Esophagus muscularis mucosa (tissue), 4 donors: Measurements from ENCODE around the gene KCNJ6. TPM values are rescaled to one million over a fixed set of nuclear protein-coding genes. Genes with fewer than 3 reads are reported as not detected.
A peak's percentile ranks its signal among the peaks of the same experiment; 100 is the strongest.

Source experiments
- DNase-seq: peaks from one replicate; pipeline ENCODE4 v3.0.0-alpha.2; 2017; ENCODE audit errors: extremely low spot score
- H3K27ac ChIP-seq, 4 donors: fragments of 200-600 bp; sonication (generic); replicated peaks in 1 of 4; 1 replicate in 3 of 4; 2 replicates in 1 of 4; pipeline ENCODE4 v1.5.1; 2016 to 2019; ENCODE audit warnings: mild to moderate bottlenecking in 1 of 4
- H3K27me3 ChIP-seq, 4 donors: fragments of 200-600 bp; sonication (generic); one replicate each; pipeline versions ENCODE4 v1.5.1 to v1.6.0; 2016 to 2019
- H3K36me3 ChIP-seq, 4 donors: fragments of 200-600 bp; sonication (generic); one replicate each; pipeline ENCODE4 v1.5.1; 2016 to 2019
- H3K4me1 ChIP-seq, 4 donors: fragments of 200-600 bp; sonication (generic); one replicate each; pipeline ENCODE4 v1.5.1; 2016 to 2019
- H3K4me3 ChIP-seq, 4 donors: fragments of 200-600 bp; sonication (generic); 1 replicate in 2 of 4; 2 replicates in 2 of 4; pipeline ENCODE4 v1.5.1; 2016 to 2019; ENCODE audit warnings: mild to moderate bottlenecking in 4 of 4, moderate library complexity in 1 of 4
- H3K9me3 ChIP-seq, 4 donors: fragments of 200-600 bp; sonication (generic); 1 replicate in 3 of 4; 2 replicates in 1 of 4; pipeline ENCODE4 v1.5.1; 2016 to 2019
- EP300 ChIP-seq: sonication (generic); formaldehyde crosslinking; IDR thresholded peaks from one replicate; pipeline ENCODE4 v1.6.1; 2017; ENCODE audit warnings: antibody characterized with exemption
- POLR2A ChIP-seq: fragments of 450-650 bp; IDR thresholded peaks from one replicate; pipeline ENCODE4 v1.6.1; 2017; ENCODE audit warnings: antibody characterized with exemption, moderate library complexity, mild to moderate bottlenecking, low read depth
- POLR2AphosphoS5 ChIP-seq, 2 donors: sonication (generic); formaldehyde crosslinking; IDR thresholded peaks; one replicate each; pipeline ENCODE4 v1.6.1; 2017; ENCODE audit warnings: antibody characterized with exemption in 2 of 2
- WGBS: methylation state at CpG from one replicate; pipeline ENCODE4 v1.1.5; 2018; 5-methylcytosine and 5-hydroxymethylcytosine counted together
- intact Hi-C: fragments of 100-400 bp; cut with DNase I; formaldehyde crosslinking; loops from one replicate; pipeline ENCODE4 v1.15.1; 2023
- total RNA-seq, 4 donors: library from RNA; depleted of rRNA; stranded (reverse); fragments of >200 nt; gene quantifications; one replicate each; pipeline versions ENCODE4 v1.1.0 to v1.2.1, GENCODE V29; 2016
- TF ChIP-seq, protein P1 (sequence below), 3 experiments: fragments of 200-600 bp in 2 of 3; fragments of 450-650 bp in 1 of 3; sonication (generic) in 2 of 3; IDR thresholded peaks; one replicate each; pipeline ENCODE4 v1.5.1; 2017 to 2019; ENCODE audit warnings: antibody characterized with exemption in 3 of 3, mild to moderate bottlenecking in 2 of 3, moderate library complexity in 1 of 3

The KCNJ6 gene
- total RNA-seq, 4 donors from 2014 or later: under 0.01 TPM; not detected in 2

DNA sequence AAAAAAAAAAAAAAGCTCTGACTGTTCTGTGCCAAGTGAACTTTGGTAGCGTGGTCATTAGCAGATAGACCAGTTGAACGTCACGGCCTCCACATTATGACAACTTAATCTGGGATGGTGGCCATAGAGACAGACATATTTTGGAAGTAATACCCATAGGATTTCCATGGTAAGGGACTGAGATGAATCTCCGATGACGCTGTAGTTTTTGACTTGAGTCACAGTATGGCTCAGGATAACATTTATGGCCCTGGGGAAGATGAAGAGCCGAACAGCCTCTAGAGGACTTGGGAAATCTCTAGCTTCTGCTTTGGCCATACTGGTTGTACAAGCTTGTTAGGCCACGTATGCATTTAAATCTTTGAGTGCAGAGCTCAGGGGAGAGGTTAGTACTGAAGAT is 214.0 kb downstream of the KCNJ6 start:
- no peak for TF ChIP-seq POLR2A
- no peak for TF ChIP-seq POLR2AphosphoS5 (IDR thresholded peaks at IDR 0.05)
- TF ChIP-seq, protein P1, sequence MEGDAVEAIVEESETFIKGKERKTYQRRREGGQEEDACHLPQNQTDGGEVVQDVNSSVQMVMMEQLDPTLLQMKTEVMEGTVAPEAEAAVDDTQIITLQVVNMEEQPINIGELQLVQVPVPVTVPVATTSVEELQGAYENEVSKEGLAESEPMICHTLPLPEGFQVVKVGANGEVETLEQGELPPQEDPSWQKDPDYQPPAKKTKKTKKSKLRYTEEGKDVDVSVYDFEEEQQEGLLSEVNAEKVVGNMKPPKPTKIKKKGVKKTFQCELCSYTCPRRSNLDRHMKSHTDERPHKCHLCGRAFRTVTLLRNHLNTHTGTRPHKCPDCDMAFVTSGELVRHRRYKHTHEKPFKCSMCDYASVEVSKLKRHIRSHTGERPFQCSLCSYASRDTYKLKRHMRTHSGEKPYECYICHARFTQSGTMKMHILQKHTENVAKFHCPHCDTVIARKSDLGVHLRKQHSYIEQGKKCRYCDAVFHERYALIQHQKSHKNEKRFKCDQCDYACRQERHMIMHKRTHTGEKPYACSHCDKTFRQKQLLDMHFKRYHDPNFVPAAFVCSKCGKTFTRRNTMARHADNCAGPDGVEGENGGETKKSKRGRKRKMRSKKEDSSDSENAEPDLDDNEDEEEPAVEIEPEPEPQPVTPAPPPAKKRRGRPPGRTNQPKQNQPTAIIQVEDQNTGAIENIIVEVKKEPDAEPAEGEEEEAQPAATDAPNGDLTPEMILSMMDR (IDR thresholded peaks at IDR 0.05): no peak
- TF ChIP-seq EP300: no peak
- intact Hi-C loops: no loop called here
- 87% methylated on average over 7 of the region's 7 CpGs for WGBS
- Histone ChIP-seq H3K36me3 (no peaks in the 10 kb centered on the region), H3K4me3 (no peak overlapping the region), H3K27me3 (peaks cover 0 to 11% (median 0%) of the 10 kb centered on the region in 4 donors), H3K27ac (no peak overlapping the region), H3K9me3 (peaks cover 0 to 9% (median 0%) of the 10 kb centered on the region in 4 donors), H3K4me1 (no peaks in the 10 kb centered on the region)
- no peak for DNase-seq

DNA sequence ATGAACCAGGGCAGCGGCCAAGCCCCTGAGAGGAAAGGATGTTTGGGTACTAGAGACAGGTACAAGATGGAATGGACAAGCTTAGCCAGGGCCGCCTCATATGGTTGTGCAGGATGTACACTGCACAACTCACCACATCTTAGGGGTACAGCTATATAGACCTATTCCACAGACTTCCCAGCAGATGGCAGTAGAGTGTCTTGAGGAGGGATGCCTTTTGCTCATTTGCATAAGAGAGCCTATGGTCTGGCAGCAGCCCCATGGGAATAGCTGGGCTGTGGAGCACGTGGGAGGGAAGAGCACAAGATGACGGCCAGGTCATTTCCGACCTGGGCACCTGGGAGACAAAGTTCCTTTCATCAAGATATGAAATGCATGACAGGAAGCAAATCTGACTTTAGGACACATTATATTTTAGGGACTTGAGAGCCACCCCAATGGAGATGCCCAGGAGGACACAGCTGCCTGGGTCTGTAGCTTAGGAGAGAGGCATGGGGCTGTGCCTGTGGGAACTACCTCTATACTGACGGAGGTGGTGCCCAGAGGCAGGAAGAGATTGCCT is 215.5 kb downstream of the KCNJ6 start:
- TF ChIP-seq POLR2A: no peak
- TF ChIP-seq, protein P1 (IDR thresholded peaks at IDR 0.05): peak in 2 of 3 experiments; percentile 27 to 52
- peaks cover 0 to 11% (median under 1%) of the 10 kb centered on the region in 4 donors for H3K9me3 ChIP-seq
- no peaks in the 10 kb centered on the region for H3K36me3 ChIP-seq
- DNase-seq: no peak
- intact Hi-C loops: no loop called here
- no peak overlapping the region for H3K27ac ChIP-seq
- 38% methylated on average over 6 of the region's 6 CpGs for WGBS
- H3K27me3 ChIP-seq: peaks cover 0 to 14% (median 0%) of the 10 kb centered on the region in 4 donors
- H3K4me1 ChIP-seq: no peaks in the 10 kb centered on the region
- no peak overlapping the region for H3K4me3 ChIP-seq

- Histone ChIP-seq H3K4me1 (no peaks in the 10 kb centered on the region), H3K27me3 (peaks cover 0 to 14% (median 0%) of the 10 kb centered on the region in 4 donors), H3K4me3 (no peak overlapping the region), H3K27ac (no peak overlapping the region), H3K36me3 (no peaks in the 10 kb centered on the region), H3K9me3 (peaks cover 0 to 11% (median 0%) of the 10 kb centered on the region in 4 donors)
- DNase-seq: no peak
- intact Hi-C loops: no loop called here
- WGBS: 75% methylated on average over 5 of the region's 5 CpGs
- TF ChIP-seq POLR2AphosphoS5 (IDR thresholded peaks at IDR 0.05) (no peak), EP300 (no peak), POLR2A (no peak)
- TF ChIP-seq, protein P1 (IDR thresholded peaks at IDR 0.05): no peak
Measured at GRCh38 chr21:37699024-37699775, 217.1 kb downstream of the KCNJ6 start.

- Histone ChIP-seq H3K4me1 (no peaks in the 10 kb centered on the region), H3K27ac (no peak overlapping the region), H3K4me3 (no peak overlapping the region), H3K36me3 (no peaks in the 10 kb centered on the region), H3K27me3 (peaks cover 0 to 14% (median 0%) of the 10 kb centered on the region in 4 donors), H3K9me3 (peaks cover 0 to 11% (median 0%) of the 10 kb centered on the region in 4 donors)
- intact Hi-C loops: no loop called here
- no peak for DNase-seq
- TF ChIP-seq EP300 (no peak), POLR2A (no peak), POLR2AphosphoS5 (IDR thresholded peaks at IDR 0.05) (no peak)
- TF ChIP-seq, protein P1 (IDR thresholded peaks at IDR 0.05): no peak
- WGBS: 84% methylated on average over 3 of the region's 3 CpGs
Measured at GRCh38 chr21:37696936-37697335, 219.3 kb downstream of the KCNJ6 start.
